GM23338 (cell line): Measurements from ENCODE around the gene CRYBB3. TPM values are rescaled to one million over a fixed set of nuclear protein-coding genes. Genes with fewer than 3 reads are reported as not detected.

Experiments used
- ATAC-seq: fragments of 200-7000 bp; cut with Tn5 transposase; 3 replicates; pipeline ENCODE4 v1.9.1; 2020
- DNase-seq: peaks from one replicate; pipeline ENCODE4 v3.0.0-alpha.2; 2015; ENCODE audit warnings: low spot score
- H2AFZ ChIP-seq: fragments of 200-600 bp; sonication (generic); 2 replicates; pipeline ENCODE4 v1.8.0; 2016; ENCODE audit warnings: antibody characterized with exemption, mild to moderate bottlenecking, moderate library complexity
- H3F3A ChIP-seq: fragments of 200-600 bp; sonication (generic); replicated peaks from 2 replicates; pipeline ENCODE4 v1.8.0; 2017; ENCODE audit warnings: antibody characterized with exemption, mixed run types, low read depth
- H3K27ac ChIP-seq: fragments of 200-600 bp; sonication (generic); 2 replicates; pipeline ENCODE4 v1.6.1; 2016; ENCODE audit warnings: low read depth
- H3K27me3 ChIP-seq: fragments of 200-600 bp; sonication (generic); 2 replicates; pipeline ENCODE4 v1.8.0; 2016; ENCODE audit warnings: mild to moderate bottlenecking, mixed run types, moderate library complexity; ENCODE audit not compliant: insufficient read depth
- H3K36me3 ChIP-seq: fragments of 200-600 bp; sonication (generic); 2 replicates; pipeline ENCODE4 v1.8.0; 2016; ENCODE audit warnings: mild to moderate bottlenecking; ENCODE audit not compliant: insufficient read depth
- H3K4me1 ChIP-seq: fragments of 200-600 bp; sonication (generic); 2 replicates; pipeline ENCODE4 v1.8.0; 2016; ENCODE audit warnings: mild to moderate bottlenecking, moderate library complexity; ENCODE audit not compliant: insufficient read depth
- H3K4me2 ChIP-seq: fragments of 200-600 bp; sonication (generic); 2 replicates; pipeline ENCODE4 v1.7.1; 2017; ENCODE audit warnings: mixed run types
- H3K4me3 ChIP-seq: fragments of 200-600 bp; sonication (generic); 2 replicates; pipeline ENCODE4 v1.6.1; 2016; ENCODE audit warnings: mixed run types
- H3K79me2 ChIP-seq: fragments of 200-600 bp; sonication (generic); replicated peaks from 2 replicates; pipeline ENCODE4 v1.8.0; 2017; ENCODE audit warnings: mild to moderate bottlenecking; ENCODE audit not compliant: insufficient read depth
- H3K9me2 ChIP-seq: fragments of 200-600 bp; sonication (generic); 2 replicates; pipeline ENCODE4 v1.8.0; 2017; ENCODE audit not compliant: insufficient read depth
- H4K20me1 ChIP-seq: fragments of 200-600 bp; sonication (generic); replicated peaks from 2 replicates; pipeline ENCODE4 v1.8.0; 2017; ENCODE audit warnings: mild to moderate bottlenecking; ENCODE audit not compliant: insufficient read depth
- H3K27ac Mint-ChIP-seq: 2 replicates; pipeline ENCODE4 v1.8.0; 2020; ENCODE audit warnings: inconsistent platforms, mild to moderate bottlenecking, moderate library complexity, mixed read lengths
- H3K27me3 Mint-ChIP-seq: 3 replicates; pipeline ENCODE4 v1.8.0; 2022; ENCODE audit warnings: low read depth, mild to moderate bottlenecking, moderate library complexity, mixed read lengths, inconsistent platforms; ENCODE audit not compliant: insufficient read depth, poor library complexity
- H3K36me3 Mint-ChIP-seq: 3 replicates; pipeline ENCODE4 v1.8.0; 2021; ENCODE audit warnings: low read depth, mild to moderate bottlenecking, inconsistent platforms, moderate library complexity, mixed read lengths
- H3K4me1 Mint-ChIP-seq: 3 replicates; pipeline ENCODE4 v1.8.0; 2020; ENCODE audit warnings: mild to moderate bottlenecking, inconsistent platforms, mixed read lengths
- H3K4me3 Mint-ChIP-seq: 3 replicates; pipeline ENCODE4 v1.8.0; 2021; ENCODE audit warnings: moderate library complexity, mild to moderate bottlenecking, inconsistent platforms, mixed read lengths
- H3K9me3 Mint-ChIP-seq: 3 replicates; pipeline ENCODE4 v1.8.0; 2020; ENCODE audit warnings: moderate library complexity, mild to moderate bottlenecking, inconsistent platforms, mixed read lengths
- CTCF ChIP-seq, 2 experiments: fragments of 200-600 bp in 1 of 2; sonication (generic) in 1 of 2; conservative IDR thresholded peaks; 2 replicates each; pipeline versions ENCODE4 v1.5.1 to v1.6.1; 2016 to 2017; ENCODE audit warnings: antibody characterized with exemption in 2 of 2, low read depth in 2 of 2, mild to moderate bottlenecking in 2 of 2, moderate library complexity in 1 of 2
- ETS1 ChIP-seq: IDR thresholded peaks from 2 replicates; pipeline ENCODE4 v1.6.1; 2016; ENCODE audit warnings: antibody characterized with exemption
- EZH2 ChIP-seq: fragments of 200-600 bp; sonication (generic); IDR thresholded peaks from one replicate; pipeline ENCODE4 v1.8.0; 2017; ENCODE audit warnings: antibody characterized with exemption, mild to moderate bottlenecking, low read depth; ENCODE audit not compliant: unreplicated experiment
- EZH2phosphoT487 ChIP-seq: fragments of 200-600 bp; sonication (generic); IDR thresholded peaks from one replicate; pipeline ENCODE4 v1.8.1; 2018; ENCODE audit warnings: antibody characterized with exemption; ENCODE audit not compliant: unreplicated experiment
- JUNB ChIP-seq: IDR thresholded peaks from one replicate; pipeline ENCODE4 v1.6.1; 2016; ENCODE audit warnings: antibody characterized with exemption; ENCODE audit not compliant: unreplicated experiment
- NANOG ChIP-seq: IDR thresholded peaks from 2 replicates; pipeline ENCODE4 v1.6.1; 2016; ENCODE audit warnings: antibody characterized with exemption, borderline replicate concordance
- REST ChIP-seq: IDR thresholded peaks from one replicate; pipeline ENCODE4 v1.6.1; 2018; ENCODE audit warnings: antibody characterized with exemption; ENCODE audit not compliant: unreplicated experiment
- STAT1 ChIP-seq: IDR thresholded peaks from one replicate; pipeline ENCODE4 v1.6.1; 2016; ENCODE audit warnings: antibody characterized with exemption; ENCODE audit not compliant: unreplicated experiment
- ZNF114 ChIP-seq: fragments of 250-450 bp; sonication (Bioruptor Pico); IDR thresholded peaks from 2 replicates; pipeline ENCODE4 v1.5.0; 2020; ENCODE audit warnings: mild to moderate bottlenecking, moderate library complexity
- ZNF331 ChIP-seq: fragments of 250-450 bp; sonication (Bioruptor Pico); IDR thresholded peaks from 2 replicates; pipeline ENCODE4 v1.5.0; 2020; ENCODE audit warnings: low read depth, mild to moderate bottlenecking, moderate library complexity
- ZNF462 ChIP-seq: fragments of 250-450 bp; sonication (Bioruptor Pico); IDR thresholded peaks from 2 replicates; pipeline ENCODE4 v1.5.0; 2020; ENCODE audit warnings: mild to moderate bottlenecking, moderate library complexity
- polyA plus RNA-seq: library from polyadenylated mRNA; unstranded; fragments of >200 nt; fragmentation: Nextera tagmentation; extraction: Ambion mirVana; gene quantifications from 2 replicates; pipeline ENCODE4 v1.2.1, GENCODE V29; 2016
- total RNA-seq: library from RNA; depleted of rRNA; stranded (reverse); fragments of >200 nt; shearing (Covaris generic); gene quantifications from 2 replicates; pipeline ENCODE4 v1.2.3, GENCODE V29; 2014

The CRYBB3 gene
- total and polyA plus RNA-seq, 2 experiments from 2014 or later, result 0.28 TPM; not detected in 1

GRCh38 chr22:25167082-25167481 is 32.6 kb upstream of the CRYBB3 start:
- Mint-ChIP-seq H3K9me3 (no peaks in the 10 kb centered on the region), H3K4me1 (no peaks in the 10 kb centered on the region; the same call in 2 of the 3 replicates), H3K27me3 (peaks cover 3% of the 10 kb centered on the region), H3K4me3 (no peak overlapping the region), H3K27ac (no peak overlapping the region), H3K36me3 (no peaks in the 10 kb centered on the region)
- DNase-seq (no peak), ATAC-seq (no peak; the same call in 2 of the 3 replicates)
- Histone ChIP-seq H3K4me1 (no peaks in the 10 kb centered on the region), H3K27me3 (no peaks in the 10 kb centered on the region), H3K9me2 (no peaks in the 10 kb centered on the region), H2AFZ (no peak overlapping the region), H4K20me1 (no peaks in the 10 kb centered on the region), H3K4me3 (no peak overlapping the region), H3K27ac (no peak overlapping the region), H3K79me2 (no peaks in the 10 kb centered on the region), H3K4me2 (no peak overlapping the region), H3F3A (no peaks in the 10 kb centered on the region), H3K36me3 (no peaks in the 10 kb centered on the region)
- no peak for TF ChIP-seq ETS1
- no peak for TF ChIP-seq ZNF331 (CRISPR knock-in tag)
- TF ChIP-seq ZNF462 (CRISPR knock-in tag), result no peak
- TF ChIP-seq EZH2phosphoT487, result no peak
- TF ChIP-seq REST, result no peak
- TF ChIP-seq STAT1, result no peak
- no peak for TF ChIP-seq EZH2
- no peak for TF ChIP-seq JUNB
- TF ChIP-seq NANOG, result no peak
- TF ChIP-seq CTCF (conservative IDR thresholded peaks at IDR 0.05; ENCODE audit: low read depth in 2 of 2), result no peak
- no peak for TF ChIP-seq ZNF114 (CRISPR knock-in tag)
